ENCODE results near the gene RIF1. TPM values are rescaled to one million over a fixed set of nuclear protein-coding genes. Genes with fewer than 3 reads are reported as not detected.
A peak's percentile ranks its signal among the peaks of the same experiment; 100 is the strongest.

Gene RIF1
- total RNA-seq, 1 donor from 2014 or later: 65.2 TPM

DNA sequence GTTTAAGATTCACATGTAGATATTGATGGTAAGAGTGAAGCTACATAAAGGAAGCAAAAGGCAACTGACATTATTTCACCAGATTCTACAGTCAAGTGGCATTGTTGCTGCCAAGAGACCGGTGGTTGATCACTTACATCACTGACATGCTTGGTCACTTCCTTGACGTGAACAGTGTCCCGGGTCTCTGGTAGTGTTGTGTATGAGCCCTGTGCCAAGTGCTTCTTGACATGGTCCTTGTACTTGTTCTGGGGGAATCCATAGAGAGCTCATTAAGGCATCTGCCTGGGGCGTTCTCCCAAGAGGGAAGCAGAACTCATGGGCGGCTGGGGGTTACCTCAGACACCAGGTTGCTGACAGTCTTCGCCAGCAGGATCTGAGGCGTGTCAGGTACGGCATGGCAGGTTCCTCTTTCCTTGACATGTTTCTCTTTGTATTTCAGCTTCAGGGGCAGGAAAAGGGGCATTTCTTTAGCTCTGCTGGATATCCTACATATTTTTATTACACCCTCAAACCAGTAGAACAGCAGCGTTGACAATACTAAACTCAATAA is 116.2 kb downstream of the RIF1 start:
- Mint-ChIP-seq H3K27ac (ENCODE audit: unreplicated experiment) (no peak overlapping the region), H3K27me3 (ENCODE audit: low read depth) (no peaks in the 10 kb centered on the region), H3K36me3 (ENCODE audit: low read depth) (no peaks in the 10 kb centered on the region), H3K9me3 (no peaks in the 10 kb centered on the region), H3K4me1 (peaks cover 6% of the 10 kb centered on the region), H3K4me3 (no peak overlapping the region)
- DNase-seq (ENCODE audit: low read depth, low spot score): no peak
- no peak for TF ChIP-seq CTCF (conservative IDR thresholded peaks at IDR 0.05)

DNA sequence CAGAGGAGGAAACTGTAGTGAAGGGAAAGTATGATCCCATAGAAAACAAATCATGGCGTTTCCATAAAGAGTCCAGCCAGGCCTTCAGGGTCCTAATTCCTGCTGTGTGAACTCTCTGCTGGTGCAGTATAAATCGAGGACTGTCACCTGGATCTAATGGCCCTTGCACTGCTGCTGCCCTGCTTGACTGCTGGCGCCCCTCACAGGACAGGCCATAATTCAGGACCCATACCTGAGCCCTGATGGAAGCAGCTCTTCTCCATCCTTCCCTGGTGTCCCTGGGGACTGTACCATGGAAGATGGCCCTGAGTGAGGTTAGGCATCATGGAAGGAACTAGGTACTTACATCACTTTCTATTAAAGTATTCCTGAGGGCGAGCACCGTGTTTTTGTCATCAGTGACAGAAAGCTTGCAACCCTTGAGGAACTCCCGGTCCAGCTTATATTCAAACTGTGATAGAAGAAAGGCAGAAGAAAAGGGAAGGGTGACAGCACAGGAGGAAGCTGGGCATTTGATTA is 116.9 kb downstream of the RIF1 start:
- TF ChIP-seq CTCF (conservative IDR thresholded peaks at IDR 0.05): no peak
- no peaks in the 10 kb centered on the region for H3K9me3 Mint-ChIP-seq
- DNase-seq (ENCODE audit: low read depth, low spot score): no peak
- no peaks in the 10 kb centered on the region for H3K27me3 Mint-ChIP-seq (ENCODE audit: low read depth)
- H3K4me1 Mint-ChIP-seq: no peaks in the 10 kb centered on the region
- no peak overlapping the region for H3K4me3 Mint-ChIP-seq
- no peaks in the 10 kb centered on the region for H3K36me3 Mint-ChIP-seq (ENCODE audit: low read depth)
- H3K27ac Mint-ChIP-seq (ENCODE audit: unreplicated experiment): peak overlapping the region; percentile 19

Small RNA genes within 50 kb of the gene (microRNA-seq; reads per million reads assigned to microRNA genes)
- not detected for gene MIR4773-1
- gene MIR4773-2: not detected

Other genes with a start within 250 kb of the RIF1 start
- 8.1 and 8.9 TPM in 2 replicates for gene RBM43, start 148.0 kb upstream of the RIF1 start, total RNA-seq
- gene NMI, start 120.2 kb upstream of the RIF1 start, total RNA-seq: 1.3 and 1.8 TPM in 2 replicates
- gene TNFAIP6, start 52.3 kb upstream of the RIF1 start, total RNA-seq: 0.40 and 0.75 TPM in 2 replicates

Data from neural crest cell (in vitro differentiated cells).